CD14-positive monocyte (primary cell): ENCODE data around the gene SYNGAP1. TPM values are rescaled to one million over a fixed set of nuclear protein-coding genes. Genes with fewer than 3 reads are reported as not detected.
"Not testable (repeated sequence)": the region's sequence is repeated elsewhere in the genome, so short reads cannot be mapped to it uniquely, and the experiment has no call there.

Experiments
- DNase-seq, 3 donors: peaks; one replicate each; pipeline ENCODE4 v3.0.0-alpha.2; 2011 to 2022
- H2AFZ ChIP-seq: 2 replicates; pipeline ENCODE4 v1.6.0; 2012; ENCODE audit warnings: mild to moderate bottlenecking, low read depth, low read length, inconsistent platforms; ENCODE audit not compliant: insufficient read depth, poor library complexity, severe bottlenecking
- H3K27ac ChIP-seq, 2 donors: 1 replicate in 1 of 2; 2 replicates in 1 of 2; pipeline ENCODE4 v1.5.1; 2012 to 2013; ENCODE audit warnings: low read length in 2 of 2, control low read depth in 1 of 2, inconsistent platforms in 1 of 2, low read depth in 1 of 2, mild to moderate bottlenecking in 1 of 2
- H3K27me3 ChIP-seq, 2 donors: one replicate each; pipeline versions ENCODE4 v1.6.0 to v1.6.1; 2011 to 2013; ENCODE audit warnings: low read length in 2 of 2; ENCODE audit not compliant: control insufficient read depth in 2 of 2, insufficient read depth in 2 of 2
- H3K36me3 ChIP-seq, 2 donors: replicated peaks in 1 of 2; 1 replicate in 1 of 2; 2 replicates in 1 of 2; pipeline versions ENCODE4 v1.5.1 to v1.6.1; 2012 to 2013; ENCODE audit warnings: low read length in 2 of 2, control low read depth in 1 of 2, inconsistent platforms in 1 of 2, mild to moderate bottlenecking in 1 of 2; ENCODE audit not compliant: insufficient read depth in 2 of 2, control insufficient read depth in 1 of 2
- H3K4me1 ChIP-seq, 2 donors: 1 replicate in 1 of 2; 2 replicates in 1 of 2; pipeline versions ENCODE4 v1.5.1 to v1.6.1; 2012 to 2013; ENCODE audit warnings: low read length in 2 of 2, control low read depth in 1 of 2, inconsistent platforms in 1 of 2, mild to moderate bottlenecking in 1 of 2, moderate library complexity in 1 of 2; ENCODE audit not compliant: insufficient read depth in 2 of 2, control insufficient read depth in 1 of 2
- H3K4me2 ChIP-seq: replicated peaks from 2 replicates; pipeline ENCODE3; 2012; ENCODE audit warnings: low read length, moderate library complexity, mild to moderate bottlenecking; ENCODE audit not compliant: poor library complexity, severe bottlenecking; ENCODE audit errors: extremely low read depth
- H3K4me3 ChIP-seq, 3 experiments: fragments of 200-600 bp in 1 of 3; sonication (generic) in 1 of 3; replicated peaks in 1 of 3; 1 replicate in 2 of 3; 2 replicates in 1 of 3; pipeline ENCODE4 v1.5.1; 2011 to 2013; ENCODE audit warnings: low read length in 3 of 3, mild to moderate bottlenecking in 3 of 3, control low read depth in 2 of 3, low read depth in 2 of 3, inconsistent platforms in 1 of 3, moderate library complexity in 1 of 3
- H3K79me2 ChIP-seq: 2 replicates; pipeline ENCODE4 v1.6.0; 2012; ENCODE audit warnings: mild to moderate bottlenecking, control low read depth, inconsistent platforms, low read length, moderate library complexity; ENCODE audit not compliant: insufficient read depth
- H3K9ac ChIP-seq: 2 replicates; pipeline ENCODE4 v1.6.0; 2017; ENCODE audit warnings: low read length, mild to moderate bottlenecking; ENCODE audit not compliant: insufficient read depth, poor library complexity, severe bottlenecking
- H3K9me3 ChIP-seq, 2 donors: replicated peaks in 1 of 2; 1 replicate in 1 of 2; 2 replicates in 1 of 2; pipeline versions ENCODE4 v1.5.1 to v1.6.1; 2012 to 2013; ENCODE audit warnings: low read length in 2 of 2, control low read depth in 1 of 2; ENCODE audit not compliant: control insufficient read depth in 1 of 2, insufficient read depth in 1 of 2
- H4K20me1 ChIP-seq: 2 replicates; pipeline ENCODE4 v1.6.0; 2012; ENCODE audit warnings: mild to moderate bottlenecking, low read length, control low read depth, moderate library complexity; ENCODE audit not compliant: insufficient read depth
- H3K27ac Mint-ChIP-seq, 7 donors: one replicate each; pipeline ENCODE4 v1.8.0; 2020; ENCODE audit warnings: mild to moderate bottlenecking in 7 of 7, mixed read lengths in 7 of 7, moderate library complexity in 6 of 7, inconsistent platforms in 2 of 7
- H3K27me3 Mint-ChIP-seq, 3 donors: one replicate each; pipeline ENCODE4 v1.8.0; 2021 to 2022; ENCODE audit warnings: low read depth in 3 of 3, mild to moderate bottlenecking in 3 of 3, mixed read lengths in 3 of 3, moderate library complexity in 3 of 3, inconsistent platforms in 1 of 3
- H3K36me3 Mint-ChIP-seq, 2 donors: one replicate each; pipeline ENCODE4 v1.8.0; 2020; ENCODE audit warnings: mixed read lengths in 2 of 2, inconsistent platforms in 1 of 2, mild to moderate bottlenecking in 1 of 2
- H3K4me1 Mint-ChIP-seq: one replicate; pipeline ENCODE4 v1.8.0; 2020; ENCODE audit warnings: mild to moderate bottlenecking, mixed read lengths
- H3K4me3 Mint-ChIP-seq, 2 donors: one replicate each; pipeline ENCODE4 v1.8.0; 2020; ENCODE audit warnings: mild to moderate bottlenecking in 2 of 2, mixed read lengths in 2 of 2, moderate library complexity in 1 of 2
- H3K9me3 Mint-ChIP-seq, 7 donors: one replicate each; pipeline ENCODE4 v1.8.0; 2020 to 2022; ENCODE audit warnings: mixed read lengths in 7 of 7, mild to moderate bottlenecking in 6 of 7, moderate library complexity in 6 of 7, inconsistent platforms in 2 of 7
- CTCF ChIP-seq: fragments of 200-600 bp; IDR thresholded peaks from one replicate; pipeline ENCODE4 v1.8.0; 2022; ENCODE audit warnings: antibody characterized with exemption, mild to moderate bottlenecking
- WGBS: methylation state at CpG from one replicate; pipeline ENCODE4 v1.1.5; 2013; ENCODE audit warnings: missing lambda C conversion rate; ENCODE audit not compliant: insufficient coverage; 5-methylcytosine and 5-hydroxymethylcytosine counted together
- intact Hi-C, 2 donors: fragments of 100-400 bp; cut with micrococcal nuclease; formaldehyde crosslinking; loops; one replicate each; pipeline versions ENCODE4 v1.15.0 to v1.15.1; 2023
- polyA plus RNA-seq, 3 donors: library from polyadenylated mRNA; depleted of rRNA in 1 of 3; unstranded in 2 of 3; stranded (reverse) in 1 of 3; fragments of 300-500 nt in 2 of 3; fragments of >200 nt in 1 of 3; fragmentation: Illumina TruSeq in 2 of 3; gene quantifications; 1 replicate in 2 of 3; 2 replicates in 1 of 3; pipeline ENCODE4 v1.2.3, GENCODE V29; 2012 to 2021

The SYNGAP1 gene
- polyA plus RNA-seq, 3 donors: 4.0 TPM; not detected in 2

GRCh38 chr6:33375143-33375671 is 44.7 kb upstream of the SYNGAP1 start:
- no peaks in the 10 kb centered on the region for H3K36me3 Mint-ChIP-seq
- intact Hi-C loops: no loop called here
- H3K9me3 ChIP-seq: no peaks in the 10 kb centered on the region
- H3K4me3 ChIP-seq: peak overlapping the region in 2 of 3 experiments; percentile 30 to 60
- peaks cover 43 to 54% of the 10 kb centered on the region in 2 donors for H3K4me1 ChIP-seq
- peaks cover 0 to 2% (median 2%) of the 10 kb centered on the region in 3 donors for H3K27me3 Mint-ChIP-seq
- H3K9ac ChIP-seq: peak overlapping the region; percentile 51
- H3K27me3 ChIP-seq: no peaks in the 10 kb centered on the region
- no peaks in the 10 kb centered on the region for H3K9me3 Mint-ChIP-seq
- no peaks in the 10 kb centered on the region for H3K36me3 ChIP-seq
- DNase-seq: peak; percentile 38 to 57 (median 55)
- TF ChIP-seq CTCF: no peak
- H3K4me1 Mint-ChIP-seq: peaks cover 42% of the 10 kb centered on the region
- H3K4me2 ChIP-seq: peak overlapping the region; percentile 33
- peak overlapping the region; percentile 84 to 86 for H3K27ac ChIP-seq
- no peaks in the 10 kb centered on the region for H4K20me1 ChIP-seq
- no peaks in the 10 kb centered on the region for H3K79me2 ChIP-seq
- peak overlapping the region; percentile 79 to 89 for H3K4me3 Mint-ChIP-seq
- peak overlapping the region; percentile 62 for H2AFZ ChIP-seq
- 4% methylated on average over 5 of the region's 9 CpGs for WGBS
- peak overlapping the region; percentile 89 to 98 (median 97) for H3K27ac Mint-ChIP-seq

- H3K4me2 ChIP-seq: no peak overlapping the region
- H3K4me1 ChIP-seq: peaks cover 43 to 53% of the 10 kb centered on the region in 2 donors
- no peak overlapping the region for H3K4me3 Mint-ChIP-seq
- H4K20me1 ChIP-seq: no peaks in the 10 kb centered on the region
- no peaks in the 10 kb centered on the region for H3K36me3 Mint-ChIP-seq
- 100% methylated on average over 1 of the region's 4 CpGs for WGBS
- H3K27me3 ChIP-seq: no peaks in the 10 kb centered on the region
- intact Hi-C loops: no loop called here
- H3K4me1 Mint-ChIP-seq: peaks cover 42% of the 10 kb centered on the region
- no peaks in the 10 kb centered on the region for H3K9me3 ChIP-seq
- H3K79me2 ChIP-seq: no peaks in the 10 kb centered on the region
- H3K27ac Mint-ChIP-seq: peak overlapping the region in 4 of 7 donors; percentile 33 to 65 (median 52)
- DNase-seq: no peak
- no peak overlapping the region for H3K4me3 ChIP-seq
- peak overlapping the region in 1 of 2 donors; percentile 8 for H3K27ac ChIP-seq
- TF ChIP-seq CTCF: no peak
- H3K9ac ChIP-seq: no peak overlapping the region
- no peaks in the 10 kb centered on the region for H3K36me3 ChIP-seq
- H3K9me3 Mint-ChIP-seq: no peaks in the 10 kb centered on the region
- H3K27me3 Mint-ChIP-seq: peaks cover 0 to 2% (median 2%) of the 10 kb centered on the region in 3 donors
- H2AFZ ChIP-seq: no peak overlapping the region
Measured at GRCh38 chr6:33377171-33377570, 42.7 kb upstream of the SYNGAP1 start.

GRCh38 chr6:33379184-33379583 is 40.7 kb upstream of the SYNGAP1 start:
- H3K9me3 Mint-ChIP-seq, DNase-seq, H4K20me1 ChIP-seq, H3K4me2 ChIP-seq, H3K36me3 ChIP-seq, H3K4me3 ChIP-seq, H3K9me3 ChIP-seq, H3K27me3 Mint-ChIP-seq, H3K4me3 Mint-ChIP-seq, H3K27me3 ChIP-seq, intact Hi-C loops, H2AFZ ChIP-seq, H3K79me2 ChIP-seq, H3K36me3 Mint-ChIP-seq, H3K27ac ChIP-seq, H3K9ac ChIP-seq: not testable (repeated sequence)
- peaks cover 26 to 33% of the 10 kb centered on the region in 2 donors for H3K4me1 ChIP-seq
- Mint-ChIP-seq H3K27ac (peak overlapping the region in 1 of 7 donors; percentile 15), H3K4me1 (peaks cover 28% of the 10 kb centered on the region)
- 92% methylated on average over 7 of the region's 10 CpGs for WGBS
